Rectal smooth muscle tissue (tissue), 1 donor: ENCODE data around the gene SORCS2.

ENCODE experiments used
- H3K27ac ChIP-seq: one replicate; pipeline ENCODE4 v1.7.0; 2013; ENCODE audit warnings: low read depth, low read length, inconsistent platforms
- H3K27me3 ChIP-seq: one replicate; pipeline ENCODE4 v1.7.0; 2013; ENCODE audit warnings: low read length; ENCODE audit not compliant: control insufficient read depth, insufficient read depth
- H3K36me3 ChIP-seq: one replicate; pipeline ENCODE4 v1.7.0; 2013; ENCODE audit warnings: low read length; ENCODE audit not compliant: control insufficient read depth, insufficient read depth
- H3K4me1 ChIP-seq: one replicate; pipeline ENCODE4 v1.7.0; 2013; ENCODE audit warnings: low read length; ENCODE audit not compliant: control insufficient read depth, insufficient read depth
- H3K4me3 ChIP-seq: one replicate; pipeline ENCODE4 v1.7.0; 2013; ENCODE audit warnings: low read length
- H3K9ac ChIP-seq: one replicate; pipeline ENCODE4 v1.7.0; 2013; ENCODE audit warnings: low read length

Gene SORCS2

DNA sequence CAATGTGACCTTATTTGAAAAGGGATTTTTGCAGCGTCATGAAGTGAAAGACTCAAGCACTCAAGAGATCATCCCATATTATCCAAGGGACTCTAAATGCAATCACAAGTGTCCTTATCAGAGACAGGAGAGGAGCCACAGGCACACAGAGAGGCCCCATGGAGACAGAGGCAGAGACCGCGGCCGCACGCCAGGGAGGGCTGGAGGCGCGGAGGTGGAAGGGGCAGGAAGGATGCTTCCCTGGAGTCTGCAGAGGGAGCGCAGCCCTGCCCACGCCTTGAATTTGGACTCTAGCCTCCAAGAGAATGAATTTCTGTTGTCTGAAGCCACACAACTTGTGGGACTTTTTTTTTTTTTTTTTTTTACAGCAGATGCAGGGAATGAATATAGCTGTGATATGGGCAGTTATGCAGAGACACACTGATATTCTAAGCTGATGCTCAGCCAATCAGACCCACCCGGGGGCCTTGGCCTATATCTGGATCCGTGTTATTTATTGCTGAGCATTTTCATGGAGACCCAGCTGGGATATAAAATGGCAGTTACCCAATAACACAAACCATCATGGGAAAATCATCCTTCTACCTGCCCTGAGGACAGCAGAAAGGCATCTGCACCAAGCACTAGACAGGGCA lies 487.2 kb downstream of the SORCS2 start:
- H3K4me3 ChIP-seq, result no peak overlapping the region
- H3K4me1 ChIP-seq, result no peaks in the 10 kb centered on the region
- H3K36me3 ChIP-seq, result no peaks in the 10 kb centered on the region
- peaks cover 3% of the 10 kb centered on the region for H3K27me3 ChIP-seq
- H3K27ac ChIP-seq, result no peak overlapping the region
- no peak overlapping the region for H3K9ac ChIP-seq

DNA sequence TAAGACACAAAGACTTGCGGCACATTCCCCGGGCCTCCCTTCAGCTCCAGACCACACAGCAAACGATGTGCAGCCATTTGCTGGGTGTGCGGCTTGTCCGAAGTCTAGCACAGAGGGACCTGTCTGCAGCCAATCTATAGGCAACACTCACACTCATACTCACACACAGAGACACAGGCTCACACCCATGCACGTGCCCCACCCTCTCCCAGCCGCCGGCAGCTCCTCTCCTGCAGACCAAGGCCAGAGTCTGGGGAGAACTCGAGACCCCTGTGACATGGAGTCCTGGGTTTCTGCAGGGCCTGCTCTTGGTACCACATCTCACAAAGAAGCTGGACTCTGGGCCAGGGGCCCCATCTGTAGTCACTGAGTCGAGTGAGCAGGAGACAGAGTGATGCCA lies 487.8 kb downstream of the SORCS2 start:
- no peak overlapping the region for H3K9ac ChIP-seq
- H3K4me1 ChIP-seq, result no peaks in the 10 kb centered on the region
- no peaks in the 10 kb centered on the region for H3K36me3 ChIP-seq
- no peak overlapping the region for H3K4me3 ChIP-seq
- peaks cover 3% of the 10 kb centered on the region for H3K27me3 ChIP-seq
- H3K27ac ChIP-seq, result no peak overlapping the region

- no peaks in the 10 kb centered on the region for H3K27me3 ChIP-seq
- H3K27ac ChIP-seq, result no peak overlapping the region
- H3K36me3 ChIP-seq, result no peaks in the 10 kb centered on the region
- no peak overlapping the region for H3K9ac ChIP-seq
- no peaks in the 10 kb centered on the region for H3K4me1 ChIP-seq
- no peak overlapping the region for H3K4me3 ChIP-seq
Observed at GRCh38 chr4:7680731-7681130, 488.4 kb downstream of the SORCS2 start.

DNA sequence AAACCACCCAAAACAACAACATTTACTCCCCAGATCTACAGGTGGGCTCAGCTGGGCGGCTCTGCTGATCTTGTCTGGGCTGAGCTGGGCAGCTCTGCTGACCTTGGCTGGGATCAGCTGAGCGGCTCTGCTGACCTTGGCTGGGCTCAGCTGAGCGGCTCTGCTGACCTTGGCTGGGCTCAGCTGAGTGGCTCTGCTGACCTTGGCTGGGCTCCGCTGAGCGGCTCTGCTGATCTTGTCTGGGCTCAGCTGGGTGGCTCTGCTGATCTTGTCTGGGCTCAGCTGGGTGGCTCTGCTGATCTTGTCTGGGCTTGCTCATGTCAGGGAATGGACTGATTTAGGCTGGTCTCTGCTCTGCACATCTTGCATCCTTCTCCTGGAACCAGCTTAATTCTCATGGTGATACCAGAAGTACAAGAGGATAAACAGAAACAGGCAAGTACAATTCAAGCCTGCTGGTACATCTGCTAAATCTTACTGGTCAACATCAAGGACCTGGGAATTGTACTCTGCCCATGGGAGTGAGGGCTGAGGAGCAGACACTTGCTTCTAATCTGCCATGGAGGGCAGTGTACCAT lies 490.9 kb downstream of the SORCS2 start:
- H3K36me3 ChIP-seq, result no peaks in the 10 kb centered on the region
- no peak overlapping the region for H3K4me3 ChIP-seq
- no peaks in the 10 kb centered on the region for H3K27me3 ChIP-seq
- H3K27ac ChIP-seq, result no peak overlapping the region
- H3K9ac ChIP-seq, result no peak overlapping the region
- H3K4me1 ChIP-seq, result no peaks in the 10 kb centered on the region

DNA sequence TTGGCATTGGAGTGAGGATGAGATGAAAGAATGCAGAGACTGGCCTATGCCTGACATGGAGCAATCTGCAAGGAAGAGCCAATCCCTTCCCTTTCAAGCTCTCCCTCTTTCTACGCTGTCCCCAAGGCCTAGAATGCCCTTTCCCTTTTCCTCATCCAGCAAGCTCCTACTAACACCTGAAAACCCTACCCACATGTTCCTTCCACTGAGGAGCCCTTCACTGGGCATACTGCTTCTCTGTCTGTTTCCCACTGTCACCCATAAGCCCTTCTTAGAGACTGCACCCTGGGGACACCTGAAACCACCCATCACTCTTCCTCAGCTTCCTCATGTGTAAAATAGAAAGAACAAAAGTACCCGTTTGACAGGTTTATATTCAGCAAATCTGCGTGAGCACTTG lies 492.0 kb downstream of the SORCS2 start:
- Histone ChIP-seq H3K36me3 (no peaks in the 10 kb centered on the region), H3K27me3 (no peaks in the 10 kb centered on the region), H3K9ac (no peak overlapping the region), H3K4me1 (no peaks in the 10 kb centered on the region), H3K4me3 (no peak overlapping the region), H3K27ac (no peak overlapping the region)

GRCh38 chr4:7686070-7686870 lies 493.9 kb downstream of the SORCS2 start:
- Histone ChIP-seq H3K9ac (no peak overlapping the region), H3K27me3 (no peaks in the 10 kb centered on the region), H3K4me3 (no peak overlapping the region), H3K27ac (no peak overlapping the region), H3K36me3 (no peaks in the 10 kb centered on the region), H3K4me1 (no peaks in the 10 kb centered on the region)

- H3K4me1 ChIP-seq, result no peaks in the 10 kb centered on the region
- no peak overlapping the region for H3K4me3 ChIP-seq
- no peaks in the 10 kb centered on the region for H3K36me3 ChIP-seq
- no peak overlapping the region for H3K27ac ChIP-seq
- no peaks in the 10 kb centered on the region for H3K27me3 ChIP-seq
- H3K9ac ChIP-seq, result no peak overlapping the region
Observed at GRCh38 chr4:7687006-7687405, 494.7 kb downstream of the SORCS2 start.

DNA sequence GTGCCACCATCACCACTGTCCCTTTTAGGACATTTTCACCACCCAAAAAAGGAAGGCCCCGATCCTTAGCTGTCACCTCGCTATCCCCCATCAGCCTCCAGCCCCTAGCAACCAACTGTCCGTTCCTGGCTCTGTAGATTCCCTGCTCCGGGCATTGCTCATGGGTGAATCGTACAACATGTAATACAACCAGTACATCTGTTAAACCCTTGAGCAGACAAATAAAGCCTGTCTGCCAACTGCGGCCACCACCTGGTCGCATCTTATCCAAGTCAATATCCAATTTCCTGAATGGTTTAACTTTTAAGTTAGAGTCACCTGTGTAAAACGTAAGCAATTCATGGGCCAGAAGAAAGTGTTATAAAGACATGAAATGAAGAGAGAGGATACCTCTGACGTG lies 495.5 kb downstream of the SORCS2 start:
- H3K27ac ChIP-seq, result no peak overlapping the region

GRCh38 chr4:7689773-7690693 lies 497.7 kb downstream of the SORCS2 start:
- no peaks in the 10 kb centered on the region for H3K36me3 ChIP-seq
- H3K4me1 ChIP-seq, result no peaks in the 10 kb centered on the region
- no peak overlapping the region for H3K27ac ChIP-seq
- H3K27me3 ChIP-seq, result no peaks in the 10 kb centered on the region
- H3K9ac ChIP-seq, result no peak overlapping the region
- H3K4me3 ChIP-seq, result no peak overlapping the region

More for the DNA sequence above, 495.5 kb downstream of the SORCS2 start:
- no peaks in the 10 kb centered on the region for H3K36me3 ChIP-seq
- no peaks in the 10 kb centered on the region for H3K27me3 ChIP-seq
- no peak overlapping the region for H3K9ac ChIP-seq
- H3K4me3 ChIP-seq, result no peak overlapping the region
- no peaks in the 10 kb centered on the region for H3K4me1 ChIP-seq

DNA sequence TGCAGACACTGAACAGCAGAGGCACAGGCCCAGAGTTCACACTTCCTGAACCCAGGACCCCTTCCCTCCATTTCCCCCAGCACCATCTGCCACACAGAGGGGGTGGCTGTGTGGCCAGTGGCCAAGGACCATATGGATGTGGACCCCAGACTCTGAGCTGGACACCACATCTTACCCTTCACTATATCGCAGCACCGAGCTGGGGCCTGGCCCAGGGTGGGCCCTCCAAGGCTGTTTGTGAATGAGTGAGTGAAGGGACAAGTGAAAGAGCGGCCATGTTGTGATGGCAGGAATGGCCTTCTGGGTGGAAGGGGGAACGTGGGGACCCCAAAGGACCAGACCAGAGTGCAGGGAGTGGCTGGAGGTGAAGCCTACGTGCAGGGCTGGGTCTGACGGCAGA lies 498.7 kb downstream of the SORCS2 start:
- no peak overlapping the region for H3K9ac ChIP-seq
- no peaks in the 10 kb centered on the region for H3K4me1 ChIP-seq
- H3K27ac ChIP-seq, result no peak overlapping the region
- H3K36me3 ChIP-seq, result no peaks in the 10 kb centered on the region
- no peaks in the 10 kb centered on the region for H3K27me3 ChIP-seq
- no peak overlapping the region for H3K4me3 ChIP-seq

DNA sequence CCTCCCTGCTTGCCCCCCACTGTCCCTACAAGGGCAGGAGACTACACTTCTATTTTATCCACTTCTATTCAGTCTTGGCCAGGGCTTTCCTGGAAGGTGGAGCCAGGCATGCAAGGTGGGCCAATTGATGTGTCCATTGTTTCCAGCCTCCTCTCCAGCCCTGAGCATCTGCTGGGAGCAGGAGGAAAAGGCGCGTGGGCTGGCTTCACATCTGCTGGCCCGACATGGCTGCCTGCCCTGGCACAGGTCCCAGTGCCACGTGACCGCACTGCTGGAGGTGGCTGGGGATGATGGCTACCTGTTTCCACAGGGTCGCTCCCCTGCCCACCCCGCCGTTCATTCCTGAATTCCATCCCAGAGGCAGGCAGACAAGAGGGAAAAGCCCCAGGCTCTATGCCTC lies 499.6 kb downstream of the SORCS2 start:
- H3K4me3 ChIP-seq, result no peak overlapping the region
- H3K27me3 ChIP-seq, result no peaks in the 10 kb centered on the region
- no peaks in the 10 kb centered on the region for H3K4me1 ChIP-seq
- H3K36me3 ChIP-seq, result no peaks in the 10 kb centered on the region
- no peak overlapping the region for H3K27ac ChIP-seq
- no peak overlapping the region for H3K9ac ChIP-seq
